H1 (cell line): ENCODE data around the gene PPME1. TPM values are rescaled to one million over a fixed set of nuclear protein-coding genes. Genes with fewer than 3 reads are reported as not detected.

Experiments used
- CTCF ChIA-PET: fragments of 300-600 bp; sonication (Branson Sonifier 250); formaldehyde crosslinking; loops from one replicate; lab custom pipeline; 2021; ENCODE audit not compliant: partially characterized antibody; lab: Charles Lee
- POLR2A ChIA-PET: fragments of 300-600 bp; sonication (Branson Sonifier 250); formaldehyde crosslinking; loops from one replicate; lab custom pipeline; 2021; ENCODE audit warnings: inconsistent platforms; ENCODE audit not compliant: partially characterized antibody; lab: Charles Lee
- DNase-seq, 2 experiments: peaks; one replicate each; pipeline versions ENCODE4 v3.0.0 to v3.0.0-alpha.2; 2010 to 2022; ENCODE audit warnings: low spot score in 2 of 2, low read depth in 1 of 2, mixed read lengths in 1 of 2
- FAIRE-seq: peaks from 2 replicates; lab custom pipeline; 2011; peaks lifted over from hg19 to GRCh38; lab: Jason Lieb, UNC
- H2AFZ ChIP-seq: 2 replicates; pipeline ENCODE4 v1.8.1; 2012; ENCODE audit warnings: low read length, inconsistent platforms
- H2AK5ac ChIP-seq: 2 replicates; pipeline ENCODE4 v1.6.1; 2013; ENCODE audit warnings: low read depth, low read length
- H2BK120ac ChIP-seq: replicated peaks from 2 replicates; pipeline ENCODE3; 2013; ENCODE audit warnings: low read depth, low read length, inconsistent platforms
- H2BK12ac ChIP-seq: 2 replicates; pipeline ENCODE4 v1.6.1; 2013; ENCODE audit warnings: low read depth, low read length
- H2BK15ac ChIP-seq: 2 replicates; pipeline ENCODE4 v1.6.1; 2013; ENCODE audit warnings: low read length
- H2BK20ac ChIP-seq: 2 replicates; pipeline ENCODE4 v1.6.1; 2013; ENCODE audit warnings: low read length
- H2BK5ac ChIP-seq: 2 replicates; pipeline ENCODE4 v1.6.1; 2013; ENCODE audit warnings: low read depth, low read length
- H3K14ac ChIP-seq: 2 replicates; pipeline ENCODE4 v1.6.1; 2013; ENCODE audit warnings: inconsistent platforms; ENCODE audit not compliant: insufficient read length
- H3K18ac ChIP-seq: 2 replicates; pipeline ENCODE4 v1.6.1; 2013; ENCODE audit warnings: low read length; ENCODE audit errors: extremely low read depth
- H3K23ac ChIP-seq: 2 replicates; pipeline ENCODE4 v1.6.1; 2013; ENCODE audit warnings: inconsistent platforms; ENCODE audit not compliant: insufficient read length
- H3K23me2 ChIP-seq: 2 replicates; pipeline ENCODE4 v1.6.1; 2013; ENCODE audit warnings: low read depth, low read length
- H3K27ac ChIP-seq: 2 replicates; pipeline ENCODE4 v1.6.1; 2011; ENCODE audit warnings: low read depth, low read length, inconsistent platforms
- H3K27me3 ChIP-seq, 4 experiments: replicated peaks in 1 of 4; 1 replicate in 1 of 4; 2 replicates in 3 of 4; pipeline versions ENCODE4 v1.6.1 to v1.8.1; 2011 to 2013; ENCODE audit warnings: low read length in 3 of 4, mild to moderate bottlenecking in 3 of 4, inconsistent platforms in 2 of 4, mixed read lengths in 2 of 4, moderate library complexity in 1 of 4; ENCODE audit not compliant: control insufficient read depth in 3 of 4, insufficient read depth in 3 of 4; ENCODE audit errors: extremely low read depth in 1 of 4
- H3K36me3 ChIP-seq, 4 experiments: 2 replicates each; pipeline versions ENCODE4 v1.6.1 to v1.8.1; 2011 to 2013; ENCODE audit warnings: mild to moderate bottlenecking in 4 of 4, low read length in 3 of 4, moderate library complexity in 2 of 4, control low read depth in 1 of 4, inconsistent platforms in 1 of 4; ENCODE audit not compliant: insufficient read depth in 4 of 4, control insufficient read depth in 2 of 4
- H3K4ac ChIP-seq: replicated peaks from 2 replicates; pipeline ENCODE3; 2013; ENCODE audit warnings: low read length, low read depth, mixed read lengths, inconsistent platforms; ENCODE audit not compliant: insufficient read length
- H3K4me1 ChIP-seq, 4 experiments: replicated peaks in 1 of 4; 1 replicate in 1 of 4; 2 replicates in 3 of 4; pipeline versions ENCODE4 v1.6.1 to v1.8.1; 2011 to 2013; ENCODE audit warnings: low read length in 3 of 4, inconsistent platforms in 2 of 4, mixed read lengths in 1 of 4; ENCODE audit not compliant: insufficient read depth in 4 of 4, control insufficient read depth in 3 of 4
- H3K4me2 ChIP-seq, 2 experiments: 2 replicates each; pipeline versions ENCODE4 v1.6.1 to v1.8.1; 2011 to 2013; ENCODE audit warnings: low read depth in 2 of 2, low read length in 2 of 2, control low read depth in 1 of 2, inconsistent platforms in 1 of 2, mild to moderate bottlenecking in 1 of 2; ENCODE audit not compliant: insufficient read depth in 1 of 2
- H3K4me3 ChIP-seq, 4 experiments: fragments of 200-600, 300-600 bp in 1 of 4; sonication (generic), shearing (Covaris generic), sonication (Bioruptor Twin) in 1 of 4; 2 replicates each; pipeline versions ENCODE4 v1.5.1 to v1.8.1; 2011 to 2016; ENCODE audit warnings: low read length in 4 of 4, low read depth in 3 of 4, control low read depth in 2 of 4, inconsistent platforms in 2 of 4, mild to moderate bottlenecking in 2 of 4, mixed read lengths in 1 of 4, moderate library complexity in 1 of 4; ENCODE audit not compliant: insufficient read depth in 2 of 4; ENCODE audit errors: extremely low read depth in 1 of 4
- H3K56ac ChIP-seq: replicated peaks from 2 replicates; pipeline ENCODE3; 2013; ENCODE audit warnings: low read depth, mild to moderate bottlenecking, mixed read lengths, low read length, inconsistent platforms; ENCODE audit not compliant: insufficient read length
- H3K79me1 ChIP-seq: 2 replicates; pipeline ENCODE4 v1.6.1; 2013; ENCODE audit warnings: low read depth, low read length, control low read depth
- H3K79me2 ChIP-seq, 2 experiments: 2 replicates each; pipeline versions ENCODE4 v1.6.1 to v1.8.1; 2012 to 2013; ENCODE audit warnings: low read length in 2 of 2, mild to moderate bottlenecking in 2 of 2, inconsistent platforms in 1 of 2; ENCODE audit not compliant: insufficient read depth in 2 of 2, control insufficient read depth in 1 of 2
- H3K9ac ChIP-seq, 4 experiments: replicated peaks in 1 of 4; 1 replicate in 1 of 4; 2 replicates in 3 of 4; pipeline versions ENCODE4 v1.6.1 to v1.8.1; 2011 to 2013; ENCODE audit warnings: low read depth in 3 of 4, low read length in 3 of 4, control low read depth in 2 of 4, mild to moderate bottlenecking in 2 of 4, moderate library complexity in 2 of 4, inconsistent platforms in 1 of 4; ENCODE audit errors: extremely low read depth in 1 of 4
- H3K9me3 ChIP-seq, 2 experiments: 2 replicates each; pipeline versions ENCODE4 v1.6.1 to v1.8.1; 2012 to 2013; ENCODE audit warnings: mild to moderate bottlenecking in 2 of 2, moderate library complexity in 2 of 2, control low read depth in 1 of 2, inconsistent platforms in 1 of 2, low read depth in 1 of 2, low read length in 1 of 2, mixed read lengths in 1 of 2; ENCODE audit not compliant: insufficient read depth in 2 of 2
- H4K20me1 ChIP-seq, 2 experiments: replicated peaks in 1 of 2; 2 replicates each; pipeline versions ENCODE3 to v1.8.1; 2011 to 2013; ENCODE audit warnings: inconsistent platforms in 2 of 2, low read length in 2 of 2, mild to moderate bottlenecking in 1 of 2; ENCODE audit not compliant: insufficient read depth in 2 of 2, control insufficient read depth in 1 of 2
- H4K5ac ChIP-seq: 2 replicates; pipeline ENCODE4 v1.6.1; 2013; ENCODE audit warnings: low read length, low read depth, mixed read lengths, inconsistent platforms; ENCODE audit not compliant: insufficient read length
- H4K8ac ChIP-seq: 2 replicates; pipeline ENCODE4 v1.8.0; 2013; ENCODE audit warnings: mild to moderate bottlenecking, moderate library complexity, low read length, inconsistent platforms; ENCODE audit not compliant: insufficient read depth; ENCODE audit errors: extremely low read depth
- H4K91ac ChIP-seq: replicated peaks from 2 replicates; pipeline ENCODE3; 2013; ENCODE audit warnings: low read length, mixed read lengths, inconsistent platforms; ENCODE audit not compliant: insufficient read length
- RXRA ChIP-seq: IDR thresholded peaks from 2 replicates; pipeline ENCODE4 v1.6.1; 2011; ENCODE audit warnings: low read depth, mild to moderate bottlenecking, low read length, moderate library complexity; ENCODE audit not compliant: insufficient read depth
- YY1 ChIP-seq: IDR thresholded peaks from 2 replicates; pipeline ENCODE4 v1.6.1; 2011; ENCODE audit warnings: low read depth, mild to moderate bottlenecking, low read length
- WGBS, 2 experiments: shearing (Covaris generic) in 1 of 2; methylation state at CpG; one replicate each; pipeline versions ENCODE4 v1.1.6 to v1.1.7; 2013 to 2015; ENCODE audit warnings: low lambda C conversion rate in 2 of 2, mixed read lengths in 2 of 2, inconsistent platforms in 1 of 2, low coverage in 1 of 2, missing lambda C conversion rate in 1 of 2; ENCODE audit not compliant: insufficient replicate concordance in 2 of 2, insufficient coverage in 1 of 2, insufficient read length in 1 of 2; ENCODE audit errors: extremely low coverage in 1 of 2, missing lambda C conversion rate in 1 of 2; 5-methylcytosine and 5-hydroxymethylcytosine counted together
- polyA plus RNA-seq, 7 experiments: library from polyadenylated mRNA; depleted of rRNA in 3 of 7; stranded (reverse) in 5 of 7; unstranded in 2 of 7; fragments of >200 nt in 5 of 7; fragments of 200-250 nt in 2 of 7; gene quantifications; 1 replicate in 5 of 7; 2 replicates in 1 of 7; 4 replicates in 1 of 7; pipeline versions ENCODE4 v1.2.1 to v1.2.3, GENCODE V29; 2011 to 2013; ENCODE audit warnings: missing spikeins in 2 of 7, mixed read lengths in 2 of 7
- total RNA-seq: library from RNA; stranded (reverse); fragmentation: NEBNext Ultra II Directional; extraction: Animal tissue kit (Norgen Biotek cat#: 25700); gene quantifications from 2 replicates; pipeline ENCODE4 v1.2.1, GENCODE V29; 2021

The PPME1 gene
- total and polyA plus RNA-seq, 2 of the 8 experiments (the other 6 are each of a cell fraction or from before 2014, with no cell fraction given): 55.1 to 64.5 TPM

GRCh38 chr11:74248469-74248868 lies 77.4 kb downstream of the PPME1 start:
- no peaks in the 10 kb centered on the region for H3K79me2 ChIP-seq
- no peak overlapping the region for H3K4me3 ChIP-seq
- no peak overlapping the region for H2BK20ac ChIP-seq
- TF ChIP-seq YY1 (no peak), RXRA (no peak)
- no peaks in the 10 kb centered on the region for H3K79me1 ChIP-seq
- peaks cover 5 to 33% (median 15%) of the 10 kb centered on the region in 4 experiments; a peak in 6 of 8 replicates for H3K36me3 ChIP-seq
- no peaks in the 10 kb centered on the region for H3K27me3 ChIP-seq
- H4K91ac ChIP-seq: no peak overlapping the region
- no peak overlapping the region for H4K5ac ChIP-seq
- H3K4ac ChIP-seq: no peak overlapping the region
- no peak overlapping the region for H2BK15ac ChIP-seq
- no peak overlapping the region for H3K9ac ChIP-seq
- no peak overlapping the region for H2BK12ac ChIP-seq
- no peak overlapping the region for H2AK5ac ChIP-seq
- no peak overlapping the region for H3K23ac ChIP-seq
- FAIRE-seq: no peak
- no peak overlapping the region for H3K4me2 ChIP-seq
- H2AFZ ChIP-seq: no peak overlapping the region
- no peak overlapping the region for H3K18ac ChIP-seq
- no peak for DNase-seq
- no peaks in the 10 kb centered on the region for H3K9me3 ChIP-seq
- peaks cover 0 to 4% (median 4%) of the 10 kb centered on the region in 4 experiments; a peak in 3 of 7 replicates for H3K4me1 ChIP-seq
- H3K14ac ChIP-seq: no peak overlapping the region
- H3K23me2 ChIP-seq: no peaks in the 10 kb centered on the region
- no peak overlapping the region for H2BK120ac ChIP-seq
- ChIA-PET CTCF (interaction anchor here (1.1 to 1.6 kb wide), 2 partner anchors 15 to 201 kb away, joined by 3 to 5 read pairs; no protein-coding TSS in a partner anchor), POLR2A (no interaction called here)
- H3K27ac ChIP-seq: no peak overlapping the region
- peaks cover 2% of the 10 kb centered on the region in 2 experiments for H4K20me1 ChIP-seq
- no peak overlapping the region for H4K8ac ChIP-seq
- H2BK5ac ChIP-seq: no peak overlapping the region
- no peak overlapping the region for H3K56ac ChIP-seq
- 88% methylated on average over 1 of the region's 1 CpG; no CpG with 5 or more reads in 1 of the 2 experiments for WGBS, 2 experiments
